Measurements from ENCODE around the gene TSHZ3. TPM values are rescaled to one million over a fixed set of nuclear protein-coding genes. Genes with fewer than 3 reads are reported as not detected.

TSHZ3 gene
- total RNA-seq, 1 experiment from 2014 or later = not detected

DNA sequence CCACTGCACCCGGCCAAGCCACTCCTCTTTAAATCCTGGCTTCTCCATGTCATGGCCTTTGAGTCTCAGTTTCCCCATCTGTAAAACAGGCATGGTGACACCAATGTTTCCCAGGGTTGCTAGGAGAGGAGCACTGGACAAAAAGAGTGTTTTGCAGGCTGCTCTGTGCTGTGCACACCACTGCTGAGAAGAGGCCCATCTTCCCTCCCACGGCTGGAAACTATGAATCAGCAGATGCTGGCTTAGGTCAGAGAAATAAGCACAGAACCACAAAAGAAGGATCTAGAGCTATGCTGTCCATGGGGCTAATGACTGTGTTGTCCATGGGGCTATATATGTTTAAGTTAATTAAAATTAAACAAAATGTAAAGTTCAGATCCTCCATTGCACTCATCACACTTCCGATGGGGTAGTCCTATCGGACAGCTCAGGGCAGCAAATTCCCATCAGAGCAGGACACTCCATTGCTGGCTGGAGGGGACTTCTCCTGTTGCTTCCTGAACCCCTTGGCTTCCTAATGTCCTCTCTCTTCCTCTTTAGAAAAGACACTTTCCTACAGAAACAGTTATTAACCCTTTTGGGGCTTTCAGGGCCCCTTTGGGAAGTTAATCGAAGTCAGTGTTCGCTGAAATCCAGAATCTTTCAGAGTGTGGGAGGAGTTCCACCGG is 37.1 kb downstream of the TSHZ3 start:
- Histone ChIP-seq H3K4me3 (ENCODE audit: low read length) (no peak overlapping the region), H3K27me3 (ENCODE audit: low read length) (no peaks in the 10 kb centered on the region), H3K27ac (ENCODE audit: low read length) (no peak overlapping the region), H3K36me3 (ENCODE audit: insufficient read depth, low read length) (no peaks in the 10 kb centered on the region), H3K9me2 (replicated peaks; ENCODE audit: insufficient read depth, low read length) (no peaks in the 10 kb centered on the region), H2AFZ (ENCODE audit: low read length) (no peak overlapping the region), H4K20me1 (ENCODE audit: insufficient read depth, low read depth, low read length) (no peaks in the 10 kb centered on the region), H3K4me2 (ENCODE audit: low read depth, low read length, poor library complexity, severe bottlenecking) (no peak overlapping the region), H3K4me1 (ENCODE audit: low read length) (no peaks in the 10 kb centered on the region), H3K9me3 (ENCODE audit: low read length) (no peaks in the 10 kb centered on the region), H3K9ac (ENCODE audit: low read length) (no peak overlapping the region), H3K79me2 (ENCODE audit: low read length) (no peaks in the 10 kb centered on the region)
- DNase-seq = no peak

- no peaks in the 10 kb centered on the region for H3K9me2 ChIP-seq (replicated peaks; ENCODE audit: insufficient read depth, low read length)
- H3K27me3 ChIP-seq (ENCODE audit: low read length) = no peaks in the 10 kb centered on the region
- no peak overlapping the region for H3K9ac ChIP-seq (ENCODE audit: low read length)
- H4K20me1 ChIP-seq (ENCODE audit: insufficient read depth, low read depth, low read length) = no peaks in the 10 kb centered on the region
- H3K4me1 ChIP-seq (ENCODE audit: low read length) = no peaks in the 10 kb centered on the region
- H3K4me3 ChIP-seq (ENCODE audit: low read length) = no peak overlapping the region
- DNase-seq = no peak
- H3K36me3 ChIP-seq (ENCODE audit: insufficient read depth, low read length) = no peaks in the 10 kb centered on the region
- no peaks in the 10 kb centered on the region for H3K79me2 ChIP-seq (ENCODE audit: low read length)
- no peak overlapping the region for H3K4me2 ChIP-seq (ENCODE audit: low read depth, low read length, poor library complexity, severe bottlenecking)
- H3K27ac ChIP-seq (ENCODE audit: low read length) = no peak overlapping the region
- H3K9me3 ChIP-seq (ENCODE audit: low read length) = no peaks in the 10 kb centered on the region
- H2AFZ ChIP-seq (ENCODE audit: low read length) = no peak overlapping the region
Measured at GRCh38 chr19:31310432-31311133, 38.7 kb downstream of the TSHZ3 start.

- no peak overlapping the region for H3K4me3 ChIP-seq (ENCODE audit: low read length)
- H3K9ac ChIP-seq (ENCODE audit: low read length) = no peak overlapping the region
- no peaks in the 10 kb centered on the region for H3K4me1 ChIP-seq (ENCODE audit: low read length)
- H3K27ac ChIP-seq (ENCODE audit: low read length) = no peak overlapping the region
- H3K9me3 ChIP-seq (ENCODE audit: low read length) = no peaks in the 10 kb centered on the region
- H3K79me2 ChIP-seq (ENCODE audit: low read length) = no peaks in the 10 kb centered on the region
- no peak for DNase-seq
- H2AFZ ChIP-seq (ENCODE audit: low read length) = no peak overlapping the region
- H3K27me3 ChIP-seq (ENCODE audit: low read length) = no peaks in the 10 kb centered on the region
- H4K20me1 ChIP-seq (ENCODE audit: insufficient read depth, low read depth, low read length) = no peaks in the 10 kb centered on the region
- H3K9me2 ChIP-seq (replicated peaks; ENCODE audit: insufficient read depth, low read length) = no peaks in the 10 kb centered on the region
- no peak overlapping the region for H3K4me2 ChIP-seq (ENCODE audit: low read depth, low read length, poor library complexity, severe bottlenecking)
- H3K36me3 ChIP-seq (ENCODE audit: insufficient read depth, low read length) = no peaks in the 10 kb centered on the region
Measured at GRCh38 chr19:31308781-31309180, 40.5 kb downstream of the TSHZ3 start.

DNA sequence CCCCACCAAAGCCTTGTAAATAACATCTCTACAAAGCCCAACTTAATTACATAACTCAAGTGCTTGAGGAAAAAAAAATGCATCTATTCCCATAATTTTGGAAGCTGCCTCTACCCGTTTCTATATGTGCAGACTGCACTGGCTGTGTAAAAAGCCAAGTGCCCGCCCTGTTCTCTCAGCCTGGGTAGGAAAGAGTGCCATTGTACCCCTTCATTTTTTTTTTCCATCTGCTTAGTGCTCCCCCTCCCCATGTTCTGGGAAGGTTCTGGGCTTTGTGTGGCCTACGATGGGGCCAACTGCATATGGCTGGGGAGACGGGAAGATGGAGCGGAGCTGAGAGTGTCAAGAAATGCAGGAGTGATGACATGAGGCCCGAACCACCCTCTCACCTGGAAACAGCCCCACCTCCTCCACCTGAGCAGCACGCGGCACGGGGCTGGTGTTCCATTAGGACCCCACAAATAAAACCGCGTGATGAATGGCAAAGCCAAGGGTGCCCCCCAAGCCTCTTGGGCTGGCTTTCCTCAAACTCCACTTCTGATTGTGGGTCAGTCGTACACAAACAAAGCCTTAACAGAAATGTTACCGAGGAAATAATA is 42.1 kb downstream of the TSHZ3 start:
- Histone ChIP-seq H4K20me1 (ENCODE audit: insufficient read depth, low read depth, low read length) (no peaks in the 10 kb centered on the region), H3K27me3 (ENCODE audit: low read length) (no peaks in the 10 kb centered on the region), H3K36me3 (ENCODE audit: insufficient read depth, low read length) (no peaks in the 10 kb centered on the region), H3K9me3 (ENCODE audit: low read length) (no peaks in the 10 kb centered on the region), H3K79me2 (ENCODE audit: low read length) (no peaks in the 10 kb centered on the region), H3K9ac (ENCODE audit: low read length) (no peak overlapping the region), H3K4me1 (ENCODE audit: low read length) (no peaks in the 10 kb centered on the region), H3K4me2 (ENCODE audit: low read depth, low read length, poor library complexity, severe bottlenecking) (no peak overlapping the region), H3K4me3 (ENCODE audit: low read length) (no peak overlapping the region), H3K9me2 (replicated peaks; ENCODE audit: insufficient read depth, low read length) (no peaks in the 10 kb centered on the region), H3K27ac (ENCODE audit: low read length) (no peak overlapping the region), H2AFZ (ENCODE audit: low read length) (no peak overlapping the region)
- no peak for DNase-seq

DNA sequence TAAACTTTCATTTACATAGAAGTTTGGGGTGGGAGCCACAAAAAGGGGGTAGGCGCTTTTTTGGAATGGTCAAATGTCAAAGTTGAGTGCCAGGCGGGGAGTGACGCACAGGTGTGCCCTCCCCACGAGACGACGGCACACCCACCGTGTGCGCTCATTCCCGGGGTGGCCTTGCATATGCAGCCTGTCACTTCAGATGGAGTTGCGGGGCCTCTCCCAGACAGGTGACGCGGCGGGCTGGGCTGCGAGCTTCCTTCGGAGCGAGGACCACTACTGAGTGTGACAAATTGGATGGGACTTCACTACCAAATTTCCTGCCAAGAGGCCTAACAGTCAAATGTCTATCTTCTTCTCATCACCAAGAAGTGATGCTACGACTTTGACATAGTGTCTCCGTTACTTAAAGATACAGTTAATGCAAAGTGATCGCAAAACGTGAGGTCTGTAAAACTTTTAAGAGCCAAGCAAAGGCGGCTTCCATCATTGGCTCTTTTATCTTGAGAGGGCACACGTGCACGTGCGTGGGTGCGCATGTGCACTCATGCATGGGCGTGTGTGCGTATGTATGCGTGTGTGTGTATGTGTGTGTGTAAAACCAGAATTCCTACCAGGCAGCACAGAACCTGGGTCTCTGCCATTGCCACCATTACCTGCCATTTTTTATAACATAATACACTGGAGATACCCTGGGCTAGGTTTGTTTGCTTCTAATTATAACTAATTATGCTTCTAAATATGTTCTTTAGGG is 43.1 kb downstream of the TSHZ3 start:
- no peaks in the 10 kb centered on the region for H3K9me3 ChIP-seq (ENCODE audit: low read length)
- no peaks in the 10 kb centered on the region for H4K20me1 ChIP-seq (ENCODE audit: insufficient read depth, low read depth, low read length)
- no peak for DNase-seq
- no peak overlapping the region for H2AFZ ChIP-seq (ENCODE audit: low read length)
- no peak overlapping the region for H3K4me3 ChIP-seq (ENCODE audit: low read length)
- H3K9me2 ChIP-seq (replicated peaks; ENCODE audit: insufficient read depth, low read length) = no peaks in the 10 kb centered on the region
- H3K27ac ChIP-seq (ENCODE audit: low read length) = no peak overlapping the region
- no peaks in the 10 kb centered on the region for H3K27me3 ChIP-seq (ENCODE audit: low read length)
- no peak overlapping the region for H3K9ac ChIP-seq (ENCODE audit: low read length)
- no peaks in the 10 kb centered on the region for H3K36me3 ChIP-seq (ENCODE audit: insufficient read depth, low read length)
- no peaks in the 10 kb centered on the region for H3K79me2 ChIP-seq (ENCODE audit: low read length)
- no peak overlapping the region for H3K4me2 ChIP-seq (ENCODE audit: low read depth, low read length, poor library complexity, severe bottlenecking)
- no peaks in the 10 kb centered on the region for H3K4me1 ChIP-seq (ENCODE audit: low read length)

DNA sequence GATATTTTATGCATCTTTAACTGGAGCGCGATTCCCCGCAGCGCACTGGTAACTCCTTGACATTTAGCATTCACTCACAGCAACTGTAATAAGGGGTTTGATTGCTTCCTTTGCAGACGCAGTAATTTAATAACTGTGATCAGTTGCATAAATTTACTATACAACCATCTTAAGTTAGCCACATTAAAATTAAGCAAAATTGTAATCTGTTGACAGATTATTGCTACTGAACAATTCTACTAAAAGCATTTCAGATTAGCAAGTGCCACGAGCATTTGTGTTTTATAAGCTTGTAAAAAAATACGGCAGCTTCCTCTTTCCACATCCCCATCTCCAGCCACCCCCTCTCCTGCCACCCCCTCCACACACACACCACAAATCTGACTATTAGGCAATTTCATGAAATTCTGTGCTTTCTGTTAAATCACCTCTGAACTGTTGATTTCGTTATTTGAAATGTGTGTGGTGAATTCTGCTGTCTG is 44.4 kb downstream of the TSHZ3 start:
- H3K27me3 ChIP-seq (ENCODE audit: low read length) = no peaks in the 10 kb centered on the region

DNA sequence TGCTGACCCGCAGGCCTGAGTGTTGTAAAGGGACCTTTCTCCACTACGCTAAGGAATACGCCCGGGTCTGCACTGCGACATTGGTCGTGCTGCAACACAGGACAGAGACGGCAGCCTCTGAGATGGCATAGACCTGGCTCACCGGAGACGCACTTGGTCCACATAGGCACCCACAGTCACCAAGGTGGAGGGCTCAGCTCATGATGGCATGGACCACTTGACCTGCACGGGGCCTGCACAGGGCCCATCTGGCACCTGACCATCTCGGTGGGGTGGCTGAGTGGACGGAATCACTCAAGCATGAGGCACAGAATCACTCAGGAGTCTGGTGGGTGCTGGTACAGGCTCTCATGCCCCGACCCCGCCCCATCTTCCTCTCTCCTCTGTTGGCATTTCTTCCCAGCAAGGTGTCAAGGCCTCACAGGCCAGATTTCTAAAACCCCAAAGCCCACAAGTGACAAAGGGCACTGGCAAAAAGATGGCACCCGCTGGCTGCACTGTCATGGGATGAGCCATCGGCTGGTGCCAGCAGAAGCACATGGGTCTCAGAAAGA is 45.9 kb downstream of the TSHZ3 start:
- Histone ChIP-seq H3K4me3 (ENCODE audit: low read length) (no peak overlapping the region), H3K36me3 (ENCODE audit: insufficient read depth, low read length) (no peaks in the 10 kb centered on the region), H4K20me1 (ENCODE audit: insufficient read depth, low read depth, low read length) (no peaks in the 10 kb centered on the region), H3K9ac (ENCODE audit: low read length) (no peak overlapping the region), H3K9me2 (replicated peaks; ENCODE audit: insufficient read depth, low read length) (no peaks in the 10 kb centered on the region), H3K9me3 (ENCODE audit: low read length) (no peaks in the 10 kb centered on the region), H2AFZ (ENCODE audit: low read length) (no peak overlapping the region), H3K27ac (ENCODE audit: low read length) (no peak overlapping the region), H3K4me2 (ENCODE audit: low read depth, low read length, poor library complexity, severe bottlenecking) (no peak overlapping the region), H3K27me3 (ENCODE audit: low read length) (no peaks in the 10 kb centered on the region), H3K79me2 (ENCODE audit: low read length) (no peaks in the 10 kb centered on the region), H3K4me1 (ENCODE audit: low read length) (no peaks in the 10 kb centered on the region)
- DNase-seq = no peak

More for the DNA sequence above, 44.4 kb downstream of the TSHZ3 start:
- no peak for DNase-seq
- H3K4me2 ChIP-seq (ENCODE audit: low read depth, low read length, poor library complexity, severe bottlenecking) = no peak overlapping the region
- no peaks in the 10 kb centered on the region for H3K36me3 ChIP-seq (ENCODE audit: insufficient read depth, low read length)
- no peaks in the 10 kb centered on the region for H3K4me1 ChIP-seq (ENCODE audit: low read length)
- no peaks in the 10 kb centered on the region for H4K20me1 ChIP-seq (ENCODE audit: insufficient read depth, low read depth, low read length)
- H2AFZ ChIP-seq (ENCODE audit: low read length) = no peak overlapping the region
- no peak overlapping the region for H3K27ac ChIP-seq (ENCODE audit: low read length)
- H3K9me3 ChIP-seq (ENCODE audit: low read length) = no peaks in the 10 kb centered on the region
- no peak overlapping the region for H3K9ac ChIP-seq (ENCODE audit: low read length)
- H3K4me3 ChIP-seq (ENCODE audit: low read length) = no peak overlapping the region
- no peaks in the 10 kb centered on the region for H3K79me2 ChIP-seq (ENCODE audit: low read length)
- H3K9me2 ChIP-seq (replicated peaks; ENCODE audit: insufficient read depth, low read length) = no peaks in the 10 kb centered on the region
